AG20443 (cell line): ENCODE measurements around the gene RIOK2.

Experiments used
- DNase-seq: peaks from one replicate; pipeline ENCODE4 v3.0.0; 2012; ENCODE audit warnings: low spot score, mixed read lengths

Gene RIOK2

DNA sequence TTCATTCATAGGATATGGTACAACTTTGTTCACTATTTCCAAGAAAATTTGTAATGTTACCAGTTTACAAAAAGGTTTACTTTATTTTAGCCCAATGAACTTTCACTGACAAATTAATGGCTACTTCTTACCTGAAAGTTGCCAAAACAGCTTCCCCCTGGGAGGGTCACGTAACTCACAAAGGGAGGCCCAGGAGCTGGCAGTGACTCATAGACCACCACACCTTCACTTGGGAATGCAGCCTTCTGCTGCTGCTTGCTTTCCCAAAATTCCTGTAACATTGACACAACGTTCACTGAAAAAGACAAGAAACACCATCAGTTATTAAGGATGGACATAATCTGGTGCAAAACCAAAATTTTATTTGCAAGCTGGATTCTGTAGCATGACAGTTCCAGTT is 58.7 kb downstream of the RIOK2 start:
- no peak for DNase-seq

DNA sequence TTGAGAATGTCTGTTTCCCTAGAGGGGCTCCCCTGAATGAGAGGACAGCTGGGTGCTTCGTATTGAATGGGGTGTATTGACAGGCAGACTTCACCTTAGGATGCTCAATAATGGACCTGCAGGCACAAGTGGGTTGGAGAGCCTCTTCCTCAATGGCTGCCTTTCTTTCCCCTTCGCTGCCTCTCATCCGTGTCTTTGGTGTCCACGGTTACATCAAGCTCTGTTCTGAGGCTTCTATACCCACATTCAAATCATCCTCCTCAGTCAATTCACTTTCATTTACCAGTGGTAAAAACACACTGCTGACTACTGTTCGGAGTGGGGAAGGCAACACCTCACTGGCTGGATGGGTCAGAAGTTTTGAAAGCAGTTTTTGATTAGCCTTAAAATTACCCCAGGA is 61.2 kb downstream of the RIOK2 start:
- no peak for DNase-seq

DNA sequence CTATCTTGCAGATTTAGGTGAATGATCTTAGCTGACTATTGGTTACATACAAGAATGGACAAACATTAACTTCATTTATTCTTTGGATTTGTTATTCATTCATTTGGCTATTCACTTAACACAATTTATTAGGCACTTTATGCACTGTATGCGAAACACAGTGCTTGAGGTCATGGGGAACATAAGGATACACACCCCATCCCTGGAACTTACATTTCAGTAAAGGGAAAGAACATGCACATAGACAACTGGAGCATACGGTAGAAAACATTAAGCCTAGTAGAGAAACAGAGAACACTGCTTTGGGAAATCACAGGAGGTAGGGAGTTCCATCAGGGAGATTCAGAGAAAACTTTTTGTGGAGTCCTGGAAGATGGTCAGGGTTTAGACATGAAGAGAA is 62.9 kb downstream of the RIOK2 start:
- no peak for DNase-seq

DNA sequence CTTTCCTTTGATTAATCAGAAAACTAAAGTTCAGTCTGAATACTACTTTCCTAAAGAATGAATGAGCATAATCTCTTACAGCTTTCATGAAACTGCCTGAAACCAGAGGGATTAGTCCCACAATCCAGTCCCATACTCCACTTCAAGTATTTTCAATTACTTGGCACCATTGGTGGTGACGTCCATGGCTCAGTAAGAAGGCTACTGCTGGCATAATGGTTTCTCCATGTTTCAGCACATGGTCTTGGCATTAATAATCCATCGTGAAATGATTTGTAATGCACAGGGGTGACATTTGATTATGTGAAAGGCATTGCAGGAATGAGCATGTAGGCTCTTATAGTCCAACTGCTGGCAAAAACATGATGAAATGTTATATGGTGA is 64.0 kb downstream of the RIOK2 start:
- no peak for DNase-seq

DNA sequence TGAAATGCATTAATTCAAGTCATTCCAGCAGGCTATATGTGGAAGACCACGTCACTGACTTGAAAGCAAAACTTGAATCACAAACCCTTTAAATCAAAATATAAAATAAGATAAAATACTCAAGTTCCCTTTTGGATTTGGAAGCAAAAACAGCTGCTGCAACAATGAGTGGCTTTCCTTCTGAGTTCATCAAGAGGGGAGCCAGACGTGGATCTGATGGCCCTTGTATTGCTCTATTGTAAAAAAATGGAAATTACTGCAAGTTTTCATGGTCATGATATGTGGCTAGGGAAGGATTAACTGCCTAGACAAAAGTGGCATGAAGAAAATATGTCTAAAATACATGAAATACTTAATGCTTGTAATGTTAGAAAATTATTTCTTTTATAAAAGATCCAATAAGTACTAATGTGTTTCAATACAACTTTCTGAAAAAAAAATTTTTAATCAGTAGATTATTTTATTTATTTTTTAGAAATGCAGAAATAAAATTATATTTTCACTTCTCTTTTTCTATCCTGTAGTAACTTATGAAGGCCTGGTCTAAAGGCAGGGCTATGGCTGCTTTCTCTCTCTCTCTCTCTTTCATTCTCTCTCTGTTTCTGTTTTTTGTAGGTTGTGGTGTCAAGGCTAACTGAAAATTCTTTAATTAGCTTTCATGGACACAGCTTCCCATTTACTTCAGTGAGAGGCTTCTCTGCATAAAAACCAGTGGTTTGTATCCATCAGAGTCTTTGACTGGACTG is 64.6 kb downstream of the RIOK2 start:
- DNase-seq, result no peak

DNA sequence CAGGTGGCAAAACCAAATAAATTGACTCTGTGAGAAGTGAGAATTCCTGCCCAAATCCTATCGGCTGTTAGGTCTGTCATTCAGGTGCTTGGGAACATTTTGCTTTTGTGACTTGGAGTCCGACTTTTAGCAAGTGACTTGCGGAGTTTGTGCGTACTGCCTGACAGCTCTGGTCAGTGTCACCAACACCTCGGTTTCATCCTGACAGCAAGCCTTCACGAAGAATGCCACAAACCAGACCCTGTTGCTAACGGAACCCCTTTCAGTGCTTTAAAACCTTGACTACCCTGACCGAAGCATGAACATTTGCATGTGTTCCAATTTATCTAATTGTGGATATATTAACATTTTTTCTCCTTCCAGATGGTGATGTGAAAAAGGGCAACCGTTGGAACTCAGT is 67.1 kb downstream of the RIOK2 start:
- DNase-seq, result no peak

DNA sequence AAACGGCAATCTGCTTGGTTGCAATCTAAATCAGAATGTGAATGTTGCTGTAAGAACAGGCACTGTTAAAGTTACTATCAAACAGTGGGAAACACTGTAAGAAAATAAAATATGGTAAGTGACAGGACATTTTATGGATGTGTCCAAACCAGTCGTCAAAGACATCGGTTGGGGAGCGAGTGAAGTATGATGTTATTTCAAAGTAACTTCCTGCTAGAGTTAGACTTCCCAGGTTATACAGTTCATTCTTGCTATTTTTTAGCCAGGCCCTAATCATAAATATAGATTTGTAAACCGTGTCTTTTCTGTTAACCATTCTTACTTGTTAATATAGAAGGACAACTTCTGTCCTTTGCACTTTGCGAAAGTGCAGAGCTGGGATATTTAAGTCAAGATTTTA is 70.8 kb downstream of the RIOK2 start:
- DNase-seq, result no peak

DNA sequence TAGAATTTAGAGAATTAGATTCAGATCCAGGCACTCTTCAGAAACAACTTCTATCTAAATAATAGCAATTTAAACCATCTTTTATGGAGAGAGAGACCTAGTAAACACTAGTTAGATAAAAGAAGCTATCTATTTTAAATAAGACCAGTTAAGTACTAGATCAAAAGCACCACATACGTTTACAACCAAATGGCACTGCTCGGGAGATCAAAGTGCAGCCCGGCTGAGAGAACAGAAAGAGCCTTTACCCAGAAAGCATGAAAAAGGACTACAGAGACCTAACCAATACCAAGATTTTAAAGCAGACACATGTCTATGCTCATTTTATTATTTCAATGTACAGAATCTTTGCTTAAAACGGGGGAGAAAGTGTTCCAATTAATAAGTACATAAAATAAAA is 71.4 kb downstream of the RIOK2 start:
- no peak for DNase-seq

DNA sequence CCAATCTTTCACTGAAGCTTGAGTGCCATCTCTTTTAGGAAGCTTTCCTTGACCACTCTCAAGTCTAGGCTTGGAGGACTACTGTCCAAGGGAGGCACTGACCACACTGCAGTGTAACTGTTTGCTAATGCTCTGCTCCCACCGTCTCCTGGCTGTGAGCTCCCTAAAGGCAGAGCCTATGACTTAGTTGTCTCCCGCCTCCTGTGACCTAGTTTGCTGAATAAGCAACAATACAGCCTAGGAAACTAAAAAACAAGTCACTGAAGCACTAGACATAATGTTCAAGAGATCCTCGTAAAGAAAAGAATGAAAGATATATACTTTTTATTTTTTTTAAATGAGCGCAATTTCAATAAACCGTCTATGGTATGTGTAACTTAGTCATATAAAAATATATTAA is 72.0 kb downstream of the RIOK2 start:
- no peak for DNase-seq
